ENCODE results near the gene SFMBT1.

GRCh38 chr3:53082736-53083135 lies 36.9 kb upstream of the SFMBT1 start:
- no peak for TF ChIP-seq CTCF (IDR thresholded peaks at IDR 0.05)
- no peak for TF ChIP-seq EP300 (IDR thresholded peaks at IDR 0.05; ENCODE audit: borderline replicate concordance in 1 of 2, low read depth in 1 of 2, low read length in 1 of 2)
- no peak for TF ChIP-seq PBX3 (IDR thresholded peaks at IDR 0.05)
- TF ChIP-seq ZBTB33 (IDR thresholded peaks at IDR 0.05; ENCODE audit: borderline replicate concordance, low read depth), result no peak
- TF ChIP-seq SIN3A (IDR thresholded peaks at IDR 0.05; ENCODE audit: borderline replicate concordance, low read depth, low read length), result no peak
